DND-41 (cell line): ENCODE data around the gene LRRC74B.

Source experiments
- ATAC-seq: fragments of 200-7000 bp; cut with Tn5 transposase; 3 replicates; pipeline ENCODE4 v1.9.1; 2021; ENCODE audit warnings: low read depth; ENCODE audit not compliant: insufficient read depth
- DNase-seq: peaks from one replicate; pipeline ENCODE4 v3.0.0-alpha.2; 2020
- H2AFZ ChIP-seq: 2 replicates; pipeline ENCODE4 v1.6.0; 2012; ENCODE audit warnings: low read depth, low read length
- H3K27ac ChIP-seq: 2 replicates; pipeline ENCODE4 v1.5.1; 2012; ENCODE audit warnings: low read length, inconsistent platforms
- H3K27me3 ChIP-seq: fragments of 200-600 bp; sonication (generic); 2 replicates; pipeline ENCODE4 v1.6.0; 2012; ENCODE audit warnings: low read length, mild to moderate bottlenecking, inconsistent platforms; ENCODE audit not compliant: insufficient read depth, poor library complexity
- H3K36me3 ChIP-seq: 2 replicates; pipeline ENCODE4 v1.5.1; 2012; ENCODE audit warnings: low read length, inconsistent platforms; ENCODE audit not compliant: insufficient read depth
- H3K4me1 ChIP-seq: 2 replicates; pipeline ENCODE4 v1.5.1; 2012; ENCODE audit warnings: mild to moderate bottlenecking, low read length; ENCODE audit not compliant: insufficient read depth
- H3K4me2 ChIP-seq: 2 replicates; pipeline ENCODE4 v1.6.0; 2012; ENCODE audit warnings: mild to moderate bottlenecking, moderate library complexity, low read length, inconsistent platforms; ENCODE audit not compliant: insufficient read depth
- H3K4me3 ChIP-seq, 2 experiments: fragments of 200-600 bp in 1 of 2; shearing (Covaris generic) in 1 of 2; 2 replicates each; pipeline ENCODE4 v1.5.1; 2012 to 2016; ENCODE audit warnings: inconsistent platforms in 2 of 2, low read length in 2 of 2, mild to moderate bottlenecking in 2 of 2, low read depth in 1 of 2, moderate library complexity in 1 of 2
- H3K79me2 ChIP-seq: 2 replicates; pipeline ENCODE4 v1.6.0; 2012; ENCODE audit warnings: low read length, inconsistent platforms; ENCODE audit not compliant: insufficient read depth
- H3K9ac ChIP-seq: 2 replicates; pipeline ENCODE4 v1.6.0; 2012; ENCODE audit warnings: low read depth, mild to moderate bottlenecking, inconsistent platforms, low read length, moderate library complexity
- H3K9me3 ChIP-seq: 2 replicates; pipeline ENCODE4 v1.5.1; 2012; ENCODE audit warnings: low read length, moderate library complexity, mild to moderate bottlenecking, inconsistent platforms; ENCODE audit not compliant: insufficient read depth, severe bottlenecking
- H4K20me1 ChIP-seq: 2 replicates; pipeline ENCODE4 v1.6.0; 2012; ENCODE audit warnings: low read length; ENCODE audit not compliant: insufficient read depth
- EZH2 ChIP-seq: IDR thresholded peaks from 3 replicates; pipeline ENCODE4 v1.6.1; 2012; ENCODE audit warnings: borderline replicate concordance, low read depth, mild to moderate bottlenecking, moderate library complexity, low read length, inconsistent platforms; ENCODE audit not compliant: severe bottlenecking
- TF ChIP-seq, protein P1 (sequence below): IDR thresholded peaks from 2 replicates; pipeline ENCODE4 v1.5.1; 2012; ENCODE audit warnings: borderline replicate concordance, low read length, moderate library complexity, mild to moderate bottlenecking; ENCODE audit not compliant: poor library complexity, severe bottlenecking; ENCODE audit errors: extremely low read depth

Gene LRRC74B

GRCh38 chr22:21054046-21054713 is 8.4 kb downstream of the LRRC74B start:
- Histone ChIP-seq H3K4me3 (no peak overlapping the region), H3K4me1 (peaks cover 7% of the 10 kb centered on the region; the same call in 1 of the 2 replicates), H3K9me3 (no peaks in the 10 kb centered on the region), H2AFZ (no peak overlapping the region), H3K79me2 (no peaks in the 10 kb centered on the region), H4K20me1 (no peaks in the 10 kb centered on the region; the same call in 1 of the 2 replicates), H3K4me2 (no peak overlapping the region), H3K27me3 (peaks cover 3% of the 10 kb centered on the region), H3K9ac (no peak overlapping the region), H3K36me3 (no peaks in the 10 kb centered on the region), H3K27ac (no peak overlapping the region)
- TF ChIP-seq, protein P1, sequence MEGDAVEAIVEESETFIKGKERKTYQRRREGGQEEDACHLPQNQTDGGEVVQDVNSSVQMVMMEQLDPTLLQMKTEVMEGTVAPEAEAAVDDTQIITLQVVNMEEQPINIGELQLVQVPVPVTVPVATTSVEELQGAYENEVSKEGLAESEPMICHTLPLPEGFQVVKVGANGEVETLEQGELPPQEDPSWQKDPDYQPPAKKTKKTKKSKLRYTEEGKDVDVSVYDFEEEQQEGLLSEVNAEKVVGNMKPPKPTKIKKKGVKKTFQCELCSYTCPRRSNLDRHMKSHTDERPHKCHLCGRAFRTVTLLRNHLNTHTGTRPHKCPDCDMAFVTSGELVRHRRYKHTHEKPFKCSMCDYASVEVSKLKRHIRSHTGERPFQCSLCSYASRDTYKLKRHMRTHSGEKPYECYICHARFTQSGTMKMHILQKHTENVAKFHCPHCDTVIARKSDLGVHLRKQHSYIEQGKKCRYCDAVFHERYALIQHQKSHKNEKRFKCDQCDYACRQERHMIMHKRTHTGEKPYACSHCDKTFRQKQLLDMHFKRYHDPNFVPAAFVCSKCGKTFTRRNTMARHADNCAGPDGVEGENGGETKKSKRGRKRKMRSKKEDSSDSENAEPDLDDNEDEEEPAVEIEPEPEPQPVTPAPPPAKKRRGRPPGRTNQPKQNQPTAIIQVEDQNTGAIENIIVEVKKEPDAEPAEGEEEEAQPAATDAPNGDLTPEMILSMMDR = no peak
- TF ChIP-seq EZH2 = no peak
- ATAC-seq (no peak), DNase-seq (no peak)

- no peaks in the 10 kb centered on the region; the same call in 1 of the 2 replicates for H4K20me1 ChIP-seq
- H3K9me3 ChIP-seq = no peaks in the 10 kb centered on the region
- no peak overlapping the region for H3K4me3 ChIP-seq
- H3K36me3 ChIP-seq = no peaks in the 10 kb centered on the region
- TF ChIP-seq EZH2 = no peak
- TF ChIP-seq, protein P1 = no peak
- no peak overlapping the region for H3K4me2 ChIP-seq
- no peak overlapping the region for H3K27ac ChIP-seq
- no peak overlapping the region for H2AFZ ChIP-seq
- peaks cover 3% of the 10 kb centered on the region for H3K27me3 ChIP-seq
- peaks cover 7% of the 10 kb centered on the region; the same call in 1 of the 2 replicates for H3K4me1 ChIP-seq
- ATAC-seq (no peak), DNase-seq (no peak)
- no peak overlapping the region for H3K9ac ChIP-seq
- no peaks in the 10 kb centered on the region for H3K79me2 ChIP-seq
Measured at GRCh38 chr22:21054714-21055563, 9.2 kb downstream of the LRRC74B start.

DNA sequence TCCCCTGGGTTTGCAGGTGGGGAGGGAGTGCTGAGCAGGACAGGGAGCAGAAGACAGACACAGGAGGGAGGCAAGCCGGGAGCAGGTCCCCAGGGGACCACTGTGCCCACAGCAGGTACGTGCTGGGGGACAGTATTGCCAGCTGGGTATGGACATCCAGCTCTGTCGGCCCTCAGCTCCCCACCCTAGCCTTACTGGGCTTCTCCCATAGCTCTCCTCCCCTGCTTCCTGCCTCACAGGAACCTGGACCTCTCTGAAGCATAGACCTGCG is 9.8 kb downstream of the LRRC74B start:
- no peaks in the 10 kb centered on the region for H3K36me3 ChIP-seq
- H3K9ac ChIP-seq = no peak overlapping the region
- H3K4me3 ChIP-seq = no peak overlapping the region
- H4K20me1 ChIP-seq = no peaks in the 10 kb centered on the region; the same call in 1 of the 2 replicates
- no peaks in the 10 kb centered on the region for H3K79me2 ChIP-seq
- DNase-seq (no peak), ATAC-seq (0 out of 3 replicates have a peak, but pooled peaks have one; percentile 19)
- no peaks in the 10 kb centered on the region for H3K9me3 ChIP-seq
- TF ChIP-seq EZH2 = no peak
- TF ChIP-seq, protein P1 = no peak
- peaks cover 3% of the 10 kb centered on the region for H3K27me3 ChIP-seq
- no peak overlapping the region for H2AFZ ChIP-seq
- H3K27ac ChIP-seq = no peak overlapping the region
- peak overlapping the region; percentile 20; the same call in 1 of the 2 replicates for H3K4me2 ChIP-seq
- peaks cover 7% of the 10 kb centered on the region; the same call in 1 of the 2 replicates for H3K4me1 ChIP-seq
